HTR-8/SVneo (cell line): Measurements from ENCODE around the gene SPDYA.

Source experiments
- DNase-seq: peaks from one replicate; pipeline ENCODE4 v3.0.0; 2011; ENCODE audit warnings: low spot score, mixed read lengths; ENCODE audit not compliant: insufficient read length
- FAIRE-seq: peaks from 2 replicates; lab custom pipeline; 2011; peaks lifted over from hg19 to GRCh38; lab: Jason Lieb, UNC

The SPDYA gene

GRCh38 chr2:28824207-28824606 lies 13.6 kb downstream of the SPDYA start:
- FAIRE-seq (no peak), DNase-seq (no peak)

- DNase-seq (no peak), FAIRE-seq (no peak)
These were observed 14.2 kb downstream of the SPDYA start for GRCh38 chr2:28824870-28825269.

DNA sequence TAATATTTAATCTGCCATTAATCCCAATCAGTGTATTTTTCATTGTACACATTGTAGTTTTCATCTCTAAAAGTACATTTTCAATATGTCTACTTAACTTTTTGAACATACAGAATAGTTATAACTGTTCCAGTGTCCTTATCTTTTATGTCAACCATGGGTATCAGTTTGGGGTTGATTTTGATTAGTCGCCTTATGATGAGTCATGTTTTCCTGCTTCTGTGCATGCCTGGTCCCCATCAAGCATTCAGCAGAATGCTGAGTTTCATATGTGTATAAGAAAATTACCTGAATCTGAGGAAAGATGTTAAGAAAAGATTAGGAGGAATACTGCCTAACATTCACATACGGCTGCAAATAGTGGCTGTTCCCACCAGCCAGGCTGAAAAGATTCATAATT lies 17.7 kb downstream of the SPDYA start:
- FAIRE-seq (no peak), DNase-seq (no peak)

DNA sequence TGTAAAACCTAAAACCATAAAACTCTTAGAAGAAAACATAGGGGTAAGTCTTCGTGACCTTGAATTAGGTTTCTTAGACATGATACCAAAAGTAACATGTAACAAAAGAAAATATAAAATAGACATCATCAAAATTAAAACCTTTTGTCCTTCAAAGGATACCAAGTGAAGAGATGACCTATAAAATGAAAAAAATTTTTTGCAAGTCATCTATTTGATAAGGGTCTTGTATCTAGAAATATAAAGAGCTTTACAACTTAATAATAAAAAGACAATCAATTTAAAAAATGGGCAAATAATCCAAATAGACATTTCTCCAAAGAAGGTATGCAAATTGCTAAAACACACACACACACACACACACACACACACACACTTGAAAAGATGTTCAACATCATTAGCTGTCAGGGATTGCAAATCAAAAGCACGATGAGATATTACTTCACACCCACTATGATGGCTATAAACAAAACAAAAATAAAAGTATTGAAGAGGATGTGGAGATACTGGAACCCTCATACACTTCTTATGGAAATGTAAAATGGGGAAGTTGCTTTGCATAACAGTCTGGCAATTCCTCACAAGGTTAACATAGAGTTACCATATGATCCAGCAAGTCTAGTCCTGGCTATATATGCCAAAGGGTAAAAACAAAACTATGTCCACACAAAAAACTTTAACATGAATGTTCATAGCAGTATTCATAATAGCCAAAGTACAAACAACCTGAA lies 23.3 kb downstream of the SPDYA start:
- FAIRE-seq, result no peak
- DNase-seq, result no peak

- no peak for FAIRE-seq
- DNase-seq, result no peak
These were observed 25.1 kb downstream of the SPDYA start for GRCh38 chr2:28835781-28836180.

GRCh38 chr2:28838971-28839370 lies 28.3 kb downstream of the SPDYA start:
- no peak for FAIRE-seq

GRCh38 chr2:28842042-28842441 lies 31.4 kb downstream of the SPDYA start:
- FAIRE-seq (no peak), DNase-seq (no peak)

More at GRCh38 chr2:28838971-28839370, 28.3 kb downstream of the SPDYA start:
- no peak for DNase-seq

DNA sequence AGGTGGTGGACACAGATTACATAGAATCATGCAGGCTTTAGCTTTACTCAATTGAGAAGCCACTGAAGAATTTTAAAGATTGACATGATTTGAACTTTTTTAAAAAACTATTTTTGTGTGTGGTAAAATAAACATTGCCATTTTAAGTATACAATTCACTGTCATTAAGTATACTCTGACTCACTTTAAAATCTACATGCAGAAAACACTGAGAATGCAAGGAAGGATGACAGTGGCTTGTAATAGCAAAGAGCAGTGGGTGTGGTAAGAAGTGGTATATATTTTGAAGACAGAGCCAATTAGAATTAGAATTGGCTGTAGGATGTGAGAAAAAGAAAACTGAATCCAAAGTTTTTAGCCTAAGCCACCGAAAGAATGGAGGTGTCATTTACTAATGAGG lies 44.6 kb downstream of the SPDYA start:
- DNase-seq (no peak), FAIRE-seq (no peak)

GRCh38 chr2:28855977-28856376 lies 45.3 kb downstream of the SPDYA start:
- no peak for DNase-seq
- no peak for FAIRE-seq

DNA sequence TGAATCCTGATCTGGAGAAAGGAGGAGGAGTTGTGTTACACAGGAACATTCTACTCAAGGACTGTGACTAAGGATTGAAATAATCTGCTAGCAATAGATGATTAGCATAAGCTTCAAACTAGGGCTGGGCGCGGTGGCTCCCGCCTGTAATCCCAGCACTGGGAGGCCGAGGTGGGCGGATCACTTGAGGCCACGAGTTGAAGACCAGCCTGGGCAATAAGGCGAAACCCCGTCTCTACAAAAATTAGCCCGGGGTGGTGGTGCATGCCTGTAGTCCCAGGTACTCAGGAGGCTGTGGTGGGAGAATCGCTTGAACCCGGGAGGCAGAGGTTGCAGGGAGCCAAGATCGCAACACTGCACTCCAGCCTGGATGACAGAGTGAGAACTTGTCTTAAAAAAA lies 58.0 kb downstream of the SPDYA start:
- DNase-seq (no peak), FAIRE-seq (no peak)

DNA sequence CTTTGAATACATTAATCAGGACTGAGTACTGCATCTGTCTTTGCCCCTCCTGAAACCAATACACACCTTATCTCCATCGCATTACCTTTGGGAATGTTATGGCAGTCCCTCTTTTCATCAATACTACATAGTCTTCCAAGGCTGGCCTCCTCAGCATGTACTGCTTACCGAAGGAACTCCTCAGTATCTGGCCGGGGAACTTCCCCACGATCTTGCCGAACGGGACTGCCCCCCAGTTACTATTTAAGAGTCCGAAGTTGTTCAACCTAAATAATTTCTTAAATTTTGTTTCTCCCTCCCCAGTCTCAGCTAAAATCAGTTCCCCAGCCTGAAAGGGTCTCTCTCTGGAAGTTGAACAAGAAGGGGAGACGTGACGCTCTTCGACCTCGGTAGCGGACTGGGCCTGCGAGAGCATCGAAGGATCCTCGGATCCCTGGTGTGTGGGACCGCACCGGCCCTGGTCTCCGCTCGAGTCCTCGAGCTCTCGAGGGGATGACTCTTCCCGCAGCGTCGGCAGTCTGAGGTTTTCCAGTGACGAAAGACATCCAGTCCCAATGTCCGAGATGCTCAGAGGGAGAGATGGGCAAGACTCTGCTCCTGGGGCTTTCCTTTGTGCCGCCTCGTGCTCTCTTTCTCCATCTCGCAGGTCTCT lies 59.0 kb downstream of the SPDYA start:
- DNase-seq (peak; percentile 27), FAIRE-seq (no peak)

DNA sequence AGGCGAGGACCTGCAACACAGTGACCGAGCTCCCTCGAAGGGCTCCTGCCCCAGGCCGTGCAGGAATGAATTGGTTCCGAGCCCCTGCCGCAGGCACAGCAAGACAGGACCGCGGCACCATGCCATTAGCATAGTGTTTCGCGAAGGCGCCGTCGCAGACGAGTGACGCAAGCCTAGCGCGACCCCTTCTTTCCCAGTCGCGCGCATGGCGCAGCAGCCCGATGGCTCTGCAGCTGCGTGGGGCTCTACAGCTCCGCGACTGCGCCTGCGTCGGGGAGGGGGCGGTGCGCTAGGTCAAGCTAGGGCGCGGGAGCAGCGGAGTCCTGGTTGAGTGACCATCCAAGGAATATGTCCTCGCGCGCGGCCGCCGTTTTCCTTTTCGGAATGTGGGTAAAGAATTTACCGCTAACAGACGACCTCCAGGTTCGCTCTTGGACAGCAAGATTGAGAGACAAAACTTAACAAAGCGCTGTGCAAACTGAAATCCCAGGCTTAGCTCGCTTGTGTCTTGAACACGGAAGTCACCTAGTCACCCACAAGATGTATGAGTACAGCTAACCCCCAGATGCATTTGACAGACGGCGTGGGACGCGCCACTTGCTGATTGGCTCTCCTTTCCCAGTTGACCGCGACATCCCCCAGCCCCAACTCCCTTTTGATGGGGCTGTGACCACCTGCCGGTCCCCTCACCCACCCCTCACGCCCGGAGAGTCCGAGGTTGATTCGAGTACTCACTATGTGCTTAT lies 59.7 kb downstream of the SPDYA start, which contains the start of gene TRMT61B:
Gene TRMT61B (minus strand): TSS at position 164 of the 746 bp plus-strand sequence. CDS start 32 bp downstream, at position 132.
- DNase-seq, result peak; percentile 100
- peak; percentile 97 for FAIRE-seq

- no peak for FAIRE-seq
These were observed 61.0 kb downstream of the SPDYA start for GRCh38 chr2:28871620-28872019.

DNA sequence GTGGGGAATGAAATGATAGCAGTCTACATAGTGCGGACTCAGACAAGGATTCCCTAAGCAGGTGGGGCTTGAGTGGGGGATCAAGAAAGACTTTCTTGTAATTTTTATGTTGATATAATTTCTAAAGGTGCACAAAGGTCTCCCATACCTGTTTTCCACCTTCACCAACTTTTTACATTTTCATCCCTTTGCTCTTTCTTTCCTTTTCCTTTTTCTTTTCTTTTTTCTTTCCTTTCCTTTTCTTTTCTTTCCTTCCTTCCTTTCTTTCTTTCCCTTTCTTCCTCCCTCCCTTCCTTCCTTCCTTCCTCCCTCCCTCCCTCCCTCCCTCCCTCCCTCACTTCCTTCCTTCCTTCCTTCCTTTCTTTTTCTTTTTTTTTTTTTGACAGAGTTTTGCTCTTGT lies 69.6 kb downstream of the SPDYA start:
- DNase-seq (no peak), FAIRE-seq (no peak)

More at GRCh38 chr2:28871620-28872019, 61.0 kb downstream of the SPDYA start:
- no peak for DNase-seq

DNA sequence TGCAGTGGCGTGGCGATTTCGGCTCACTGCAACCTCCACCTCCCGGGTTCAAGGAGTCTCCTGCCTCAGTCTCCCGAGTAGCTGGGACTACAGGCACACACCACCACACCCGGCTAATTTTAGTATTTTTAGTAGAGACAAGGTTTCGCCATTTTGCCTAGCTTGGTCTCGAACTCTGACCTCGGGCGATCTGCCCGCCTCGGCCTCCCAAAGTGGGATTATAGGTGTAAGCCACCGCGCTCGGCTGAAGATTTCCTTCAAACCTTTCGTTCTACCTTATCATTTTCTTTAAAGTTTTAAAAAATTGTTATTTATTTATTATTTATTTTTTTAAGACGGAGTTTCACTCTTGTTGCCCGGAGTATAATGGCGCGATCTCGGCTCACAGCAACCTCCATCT lies 82.9 kb downstream of the SPDYA start:
- DNase-seq (no peak), FAIRE-seq (no peak)

DNA sequence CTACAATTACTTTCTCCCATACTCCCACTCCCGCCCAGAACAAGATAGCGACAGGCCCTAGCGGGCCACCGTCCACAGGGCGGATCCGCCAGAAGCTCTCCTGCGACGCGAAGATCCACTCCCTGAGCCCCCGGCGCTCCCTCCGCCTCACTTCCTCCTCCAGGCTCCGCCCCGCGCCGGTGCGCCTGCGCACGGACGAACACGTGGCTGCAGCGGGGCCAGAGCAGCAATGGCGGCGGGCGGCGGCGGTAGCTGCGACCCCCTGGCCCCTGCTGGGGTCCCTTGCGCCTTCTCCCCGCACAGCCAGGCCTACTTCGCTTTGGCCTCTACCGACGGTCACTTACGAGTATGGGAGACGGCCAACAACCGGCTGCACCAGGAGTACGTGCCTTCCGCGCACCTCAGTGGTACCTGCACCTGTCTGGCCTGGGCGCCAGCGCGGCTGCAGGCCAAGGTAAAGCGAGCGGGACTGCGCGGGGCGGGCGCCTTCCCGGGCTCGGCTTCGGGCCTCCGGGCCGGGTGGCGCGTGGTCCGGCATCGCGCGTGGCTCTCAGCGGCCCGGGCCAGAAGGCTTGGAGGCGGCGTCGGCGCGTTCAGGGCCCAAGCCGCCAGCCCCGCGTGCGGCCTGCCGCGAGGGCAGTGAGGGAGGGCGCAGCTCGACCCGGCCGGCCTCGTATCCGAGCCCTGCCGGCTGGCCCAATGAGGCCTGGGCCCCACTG lies 84.0 kb downstream of the SPDYA start, which contains the start of gene WDR43:
Gene WDR43 (plus strand): TSS at position 198 of the 719 bp plus-strand sequence. CDS start 32 bp downstream, at position 230.
- DNase-seq, result peak; percentile 98
- FAIRE-seq, result peak; percentile 95

- peak; percentile 65 for FAIRE-seq
- no peak for DNase-seq
These were observed 84.7 kb downstream of the SPDYA start for GRCh38 chr2:28895189-28895893.

DNA sequence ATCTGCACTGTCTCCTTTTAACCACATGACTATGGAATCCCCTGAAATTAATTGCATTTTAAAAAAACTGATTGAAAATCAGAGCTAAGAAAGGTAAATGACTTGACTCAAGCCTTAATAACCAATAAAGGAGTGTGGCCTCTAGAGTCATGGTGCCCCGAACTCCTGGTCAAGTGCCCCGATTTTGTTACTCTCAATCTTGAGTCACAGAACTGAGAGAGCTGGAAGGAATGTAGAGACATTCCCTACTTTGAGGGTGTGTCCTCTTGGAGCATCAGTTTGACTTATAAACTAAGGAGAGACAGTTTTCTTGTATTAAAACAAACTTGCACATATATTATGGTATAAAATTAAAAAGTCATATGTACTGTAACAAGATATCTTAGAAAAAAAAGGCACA lies 86.3 kb downstream of the SPDYA start:
- no peak for FAIRE-seq
- peak; percentile 48 for DNase-seq

GRCh38 chr2:28898048-28898447 lies 87.4 kb downstream of the SPDYA start:
- no peak for FAIRE-seq
- no peak for DNase-seq
